ENCODE measurements around the gene GCGR. TPM values are rescaled to one million over a fixed set of nuclear protein-coding genes. Genes with fewer than 3 reads are reported as not detected.

Gene GCGR
- total and polyA plus RNA-seq, 7 donors, result 0.03 to 0.08 TPM; not detected in 5

DNA sequence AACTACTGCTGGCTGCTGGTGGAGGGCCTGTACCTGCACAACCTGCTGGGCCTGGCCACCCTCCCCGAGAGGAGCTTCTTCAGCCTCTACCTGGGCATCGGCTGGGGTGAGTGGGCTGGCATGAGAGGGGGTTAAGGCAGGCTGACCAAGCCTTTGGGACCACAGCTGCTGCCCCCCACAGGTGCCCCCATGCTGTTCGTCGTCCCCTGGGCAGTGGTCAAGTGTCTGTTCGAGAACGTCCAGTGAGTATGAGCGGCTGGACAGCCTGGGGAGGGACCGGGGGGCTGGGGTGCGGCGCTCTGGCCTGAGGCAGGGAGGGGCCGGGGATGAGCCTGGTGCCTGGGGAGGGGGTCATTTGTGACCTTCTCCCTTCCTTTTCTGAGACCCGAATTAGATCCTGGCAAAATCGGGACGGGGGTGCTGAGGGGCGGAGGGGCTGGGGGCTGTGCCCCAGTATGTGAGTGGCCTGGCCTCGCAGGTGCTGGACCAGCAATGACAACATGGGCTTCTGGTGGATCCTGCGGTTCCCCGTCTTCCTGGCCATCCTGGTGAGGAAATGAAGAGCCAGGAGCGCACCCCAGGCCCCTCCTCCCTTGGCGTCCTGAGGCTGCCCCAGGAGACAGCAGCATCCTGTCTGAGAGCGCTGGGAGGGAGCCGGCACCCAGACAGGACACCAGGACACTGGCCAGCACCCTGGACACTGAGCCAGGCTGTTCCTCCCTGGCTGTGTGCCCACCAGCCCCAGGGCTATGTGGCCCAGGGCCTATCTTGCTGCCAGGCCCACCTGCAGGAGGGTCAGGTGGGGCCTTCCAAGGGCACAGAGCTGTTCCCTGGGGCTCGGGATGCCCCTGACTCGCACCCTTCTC lies 8.0 kb downstream of the GCGR start:
- DNase-seq, result no peak
- ATAC-seq, result no peak
- Histone ChIP-seq H3K27ac (no peak overlapping the region), H3K4me1 (no peaks in the 10 kb centered on the region), H3K9me3 (no peaks in the 10 kb centered on the region), H3K4me3 (no peak overlapping the region), H3K36me3 (ENCODE audit: insufficient read depth in 1 of 2, low read depth in 1 of 2) (no peaks in the 10 kb centered on the region), H3K27me3 (ENCODE audit: insufficient read depth in 3 of 3, low read length in 2 of 3) (peaks cover 0 to 33% (median 6%) of the 10 kb centered on the region in 3 donors)
- WGBS, 3 donors, result 69 to 86% (median 71%) methylated on average over 24 of the region's 24 CpGs
- TF ChIP-seq, protein P1, sequence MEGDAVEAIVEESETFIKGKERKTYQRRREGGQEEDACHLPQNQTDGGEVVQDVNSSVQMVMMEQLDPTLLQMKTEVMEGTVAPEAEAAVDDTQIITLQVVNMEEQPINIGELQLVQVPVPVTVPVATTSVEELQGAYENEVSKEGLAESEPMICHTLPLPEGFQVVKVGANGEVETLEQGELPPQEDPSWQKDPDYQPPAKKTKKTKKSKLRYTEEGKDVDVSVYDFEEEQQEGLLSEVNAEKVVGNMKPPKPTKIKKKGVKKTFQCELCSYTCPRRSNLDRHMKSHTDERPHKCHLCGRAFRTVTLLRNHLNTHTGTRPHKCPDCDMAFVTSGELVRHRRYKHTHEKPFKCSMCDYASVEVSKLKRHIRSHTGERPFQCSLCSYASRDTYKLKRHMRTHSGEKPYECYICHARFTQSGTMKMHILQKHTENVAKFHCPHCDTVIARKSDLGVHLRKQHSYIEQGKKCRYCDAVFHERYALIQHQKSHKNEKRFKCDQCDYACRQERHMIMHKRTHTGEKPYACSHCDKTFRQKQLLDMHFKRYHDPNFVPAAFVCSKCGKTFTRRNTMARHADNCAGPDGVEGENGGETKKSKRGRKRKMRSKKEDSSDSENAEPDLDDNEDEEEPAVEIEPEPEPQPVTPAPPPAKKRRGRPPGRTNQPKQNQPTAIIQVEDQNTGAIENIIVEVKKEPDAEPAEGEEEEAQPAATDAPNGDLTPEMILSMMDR (IDR thresholded peaks at IDR 0.05), result no peak
- intact Hi-C loops (cut with DNase I), result no loop called here

DNA sequence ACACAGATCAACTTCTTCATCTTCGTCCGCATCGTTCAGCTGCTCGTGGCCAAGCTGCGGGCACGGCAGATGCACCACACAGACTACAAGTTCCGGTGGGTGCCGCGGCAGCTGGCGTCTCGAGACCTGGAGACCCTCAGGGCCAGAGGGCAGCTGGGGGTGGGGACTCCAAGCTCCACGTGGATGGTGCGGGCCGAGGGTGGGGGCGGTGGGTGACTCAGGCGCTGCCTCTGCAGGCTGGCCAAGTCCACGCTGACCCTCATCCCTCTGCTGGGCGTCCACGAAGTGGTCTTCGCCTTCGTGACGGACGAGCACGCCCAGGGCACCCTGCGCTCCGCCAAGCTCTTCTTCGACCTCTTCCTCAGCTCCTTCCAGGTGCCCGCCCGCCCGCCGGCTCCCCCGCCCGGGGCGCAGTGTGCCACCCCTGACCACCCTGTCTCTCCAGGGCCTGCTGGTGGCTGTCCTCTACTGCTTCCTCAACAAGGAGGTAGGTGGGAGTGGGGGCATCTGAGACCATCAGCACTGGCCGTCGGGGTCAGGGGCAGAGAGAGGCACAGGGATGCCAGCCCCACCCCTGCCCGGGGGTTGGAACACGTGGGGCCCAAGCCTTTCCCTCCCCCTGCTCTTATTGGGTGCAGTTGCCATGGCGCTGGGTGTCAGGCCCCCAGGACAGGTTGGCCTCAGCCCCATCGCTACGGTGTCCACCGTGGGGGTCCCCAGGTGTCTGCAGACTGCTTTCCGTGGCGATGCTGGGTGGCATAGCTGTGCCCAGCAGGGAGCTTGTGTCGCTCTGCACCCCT lies 8.8 kb downstream of the GCGR start:
- no peak for DNase-seq
- no peaks in the 10 kb centered on the region for H3K36me3 ChIP-seq (ENCODE audit: insufficient read depth in 1 of 2, low read depth in 1 of 2)
- ATAC-seq, result no peak
- 80 to 90% (median 82%) methylated on average over 38 to 45 of the region's 45 CpGs for WGBS, 3 donors
- no peak overlapping the region for H3K27ac ChIP-seq
- no peaks in the 10 kb centered on the region for H3K4me1 ChIP-seq
- no peaks in the 10 kb centered on the region for H3K9me3 ChIP-seq
- TF ChIP-seq, protein P1 (IDR thresholded peaks at IDR 0.05), result no peak
- intact Hi-C loops (cut with DNase I), result no loop called here
- peaks cover 0 to 25% (median 8%) of the 10 kb centered on the region in 3 donors for H3K27me3 ChIP-seq (ENCODE audit: insufficient read depth in 3 of 3, low read length in 2 of 3)
- no peak overlapping the region for H3K4me3 ChIP-seq

DNA sequence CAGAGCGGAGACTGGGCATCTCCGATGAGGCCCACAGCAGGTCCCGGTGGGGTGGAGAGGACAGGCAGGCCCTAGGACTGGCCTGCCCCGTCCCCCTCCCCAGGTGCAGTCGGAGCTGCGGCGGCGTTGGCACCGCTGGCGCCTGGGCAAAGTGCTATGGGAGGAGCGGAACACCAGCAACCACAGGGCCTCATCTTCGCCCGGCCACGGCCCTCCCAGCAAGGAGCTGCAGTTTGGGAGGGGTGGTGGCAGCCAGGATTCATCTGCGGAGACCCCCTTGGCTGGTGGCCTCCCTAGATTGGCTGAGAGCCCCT lies 9.4 kb downstream of the GCGR start:
- Histone ChIP-seq H3K4me3 (no peak overlapping the region), H3K9me3 (no peaks in the 10 kb centered on the region), H3K27me3 (ENCODE audit: insufficient read depth in 3 of 3, low read length in 2 of 3) (peaks cover 0 to 20% (median 8%) of the 10 kb centered on the region in 3 donors), H3K4me1 (no peaks in the 10 kb centered on the region), H3K36me3 (ENCODE audit: insufficient read depth in 1 of 2, low read depth in 1 of 2) (no peaks in the 10 kb centered on the region), H3K27ac (no peak overlapping the region)
- 84 to 90% (median 85%) methylated on average over 15 of the region's 15 CpGs for whole genome bisulfite sequencing, 3 donors
- no peak for DNase-seq
- TF ChIP-seq, protein P1 (IDR thresholded peaks at IDR 0.05), result no peak
- ATAC-seq, result no peak
- intact Hi-C loops (cut with DNase I), result no loop called here

DNA sequence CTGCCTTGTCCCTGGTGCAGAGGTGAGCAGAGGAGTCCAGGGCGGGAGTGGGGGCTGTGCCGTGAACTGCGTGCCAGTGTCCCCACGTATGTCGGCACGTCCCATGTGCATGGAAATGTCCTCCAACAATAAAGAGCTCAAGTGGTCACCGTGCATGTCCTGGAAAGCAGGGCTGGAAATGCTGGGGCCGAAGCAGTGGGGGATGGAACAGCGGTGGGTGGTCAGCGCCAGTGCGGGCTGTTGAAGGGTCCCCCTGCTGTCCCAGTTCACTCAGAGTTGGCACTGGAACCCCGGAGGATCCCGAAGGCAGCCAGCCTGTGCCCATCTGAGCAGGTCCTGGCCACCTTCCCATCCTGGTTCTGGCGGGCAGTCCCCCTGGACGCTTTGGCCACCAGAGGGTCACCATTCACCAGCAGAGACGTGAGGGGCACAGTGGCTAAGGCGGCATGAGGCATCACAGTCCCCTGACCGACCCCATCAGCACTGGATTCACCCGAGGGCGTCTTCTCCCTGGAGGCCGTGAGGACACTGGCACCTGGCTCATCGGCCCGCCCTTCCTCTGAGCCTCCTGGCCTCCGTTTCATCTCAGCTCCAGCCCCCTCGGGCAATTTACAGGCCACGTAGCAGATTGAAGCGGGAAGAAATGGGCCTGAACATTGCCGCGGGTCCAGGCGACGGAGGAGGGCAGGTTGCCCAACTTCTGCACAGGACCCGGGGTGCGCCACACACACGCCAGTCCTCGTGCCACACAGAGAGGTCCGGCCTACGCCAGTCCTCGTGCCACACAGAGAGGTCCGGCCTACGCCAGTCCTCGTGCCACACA lies 10.1 kb downstream of the GCGR start:
- no peaks in the 10 kb centered on the region for H3K4me1 ChIP-seq
- intact Hi-C loops (cut with DNase I), result no loop called here
- no peaks in the 10 kb centered on the region for H3K36me3 ChIP-seq (ENCODE audit: insufficient read depth in 1 of 2, low read depth in 1 of 2)
- H3K27me3 ChIP-seq (ENCODE audit: insufficient read depth in 3 of 3, low read length in 2 of 3), result peaks cover 0 to 20% (median 5%) of the 10 kb centered on the region in 3 donors
- H3K27ac ChIP-seq, result no peak overlapping the region
- H3K4me3 ChIP-seq, result no peak overlapping the region
- no peaks in the 10 kb centered on the region for H3K9me3 ChIP-seq
- ATAC-seq, result no peak
- TF ChIP-seq, protein P1 (IDR thresholded peaks at IDR 0.05), result no peak
- no peak for DNase-seq
- WGBS, 3 donors, result 85 to 88% (median 87%) methylated on average over 39 to 40 of the region's 41 CpGs

Data from psoas muscle (tissue), 8 donors.